ENCODE data around the gene PPM1E. TPM values are rescaled to one million over a fixed set of nuclear protein-coding genes. Genes with fewer than 3 reads are reported as not detected.

The PPM1E gene
- total RNA-seq: 0.23 and 0.43 TPM in 2 replicates

DNA sequence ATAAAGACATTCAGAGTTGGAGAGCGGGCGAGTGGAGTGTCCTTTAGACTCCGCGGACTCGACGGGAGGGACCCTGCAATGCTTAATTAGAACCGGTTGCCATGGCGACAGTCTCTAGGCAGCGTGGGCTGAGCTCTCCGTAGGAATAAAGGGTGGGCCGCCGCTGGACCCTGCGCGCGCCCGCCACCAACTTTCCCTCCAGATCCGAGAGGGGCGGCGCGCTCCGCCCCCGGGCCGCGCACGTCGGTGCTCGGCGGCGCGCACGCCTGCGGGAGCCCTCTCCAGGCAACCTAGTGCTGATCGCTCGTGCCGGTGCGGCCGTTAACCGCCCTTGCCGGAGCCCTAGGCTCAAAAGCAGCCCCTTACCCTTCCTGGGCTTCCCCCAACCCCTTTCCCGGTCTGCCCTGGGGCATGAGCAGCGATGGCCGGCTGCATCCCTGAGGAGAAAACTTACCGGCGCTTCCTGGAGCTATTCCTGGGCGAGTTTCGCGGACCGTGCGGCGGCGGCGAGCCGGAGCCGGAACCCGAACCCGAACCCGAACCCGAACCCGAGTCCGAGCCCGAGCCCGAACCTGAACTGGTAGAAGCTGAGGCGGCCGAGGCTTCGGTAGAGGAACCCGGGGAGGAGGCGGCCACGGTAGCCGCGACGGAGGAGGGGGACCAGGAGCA, at the start of gene PPM1E:
TSS of gene PPM1E (plus strand) at position 278 of the 669 bp plus-strand sequence.

Other genes with a start within 250 kb of the PPM1E start
- 25.8 and 27.3 TPM in 2 replicates for gene MTMR4, start 241.2 kb upstream of the PPM1E start, total RNA-seq
- 0.17 TPM in 1 of 2 replicates, not detected in the other for gene TEX14, start 63.8 kb upstream of the PPM1E start, total RNA-seq
- 17.5 and 19.6 TPM in 2 replicates for gene RAD51C, start 63.3 kb upstream of the PPM1E start, total RNA-seq

Data from pericardium fibroblast (primary cell).